Measurements from ENCODE around the gene SLC17A5. TPM values are rescaled to one million over a fixed set of nuclear protein-coding genes. Genes with fewer than 3 reads are reported as not detected.
"Not testable (repeated sequence)": the region's sequence is repeated elsewhere in the genome, so short reads cannot be mapped to it uniquely, and the experiment has no call there.

SLC17A5 gene
- total and polyA plus RNA-seq, 4 donors = 9.1 to 19.3 (median 11.3) TPM

DNA sequence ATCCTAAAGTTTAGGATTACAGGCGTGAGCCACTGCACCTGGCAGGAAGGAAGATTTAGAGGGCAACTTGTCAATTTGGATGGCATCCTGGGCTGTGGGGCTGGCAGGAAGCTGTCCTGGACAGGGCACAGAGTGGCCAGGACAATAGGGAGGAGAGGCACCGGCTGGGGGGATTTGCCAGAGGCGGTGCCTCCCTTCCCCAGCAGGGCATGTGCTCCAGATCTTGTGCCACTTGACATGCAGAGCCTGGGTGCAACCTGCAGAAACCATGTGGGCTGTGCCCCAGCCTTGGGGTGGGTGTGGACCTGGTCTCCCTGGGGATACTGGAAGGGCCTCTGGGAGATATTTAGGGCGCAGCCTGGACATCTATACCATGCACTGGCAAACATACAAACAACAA is 74.4 kb downstream of the SLC17A5 start (continued):
- TF ChIP-seq, protein P1, sequence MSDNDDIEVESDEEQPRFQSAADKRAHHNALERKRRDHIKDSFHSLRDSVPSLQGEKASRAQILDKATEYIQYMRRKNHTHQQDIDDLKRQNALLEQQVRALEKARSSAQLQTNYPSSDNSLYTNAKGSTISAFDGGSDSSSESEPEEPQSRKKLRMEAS (IDR thresholded peaks at IDR 0.05) = no peak

DNA sequence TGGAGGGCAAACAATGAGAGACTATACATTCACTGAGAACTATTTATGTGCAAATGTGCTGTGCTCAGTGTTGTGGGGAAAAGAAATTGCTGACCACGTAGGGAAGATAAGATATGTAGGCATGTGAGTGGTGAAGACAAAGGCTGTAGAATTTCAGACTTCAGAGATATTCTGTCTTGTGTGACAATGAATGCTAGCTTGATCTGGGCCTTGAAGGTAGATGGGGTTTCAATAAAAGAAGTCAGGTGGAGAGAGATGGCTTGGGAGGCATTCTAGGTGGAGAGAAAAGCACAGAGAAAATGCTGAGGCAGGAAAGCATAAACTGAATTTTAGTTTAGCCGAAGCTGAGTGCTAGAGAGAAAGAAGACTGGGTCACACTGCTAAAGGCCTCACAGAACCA is 76.1 kb downstream of the SLC17A5 start:
- TF ChIP-seq CTCF (IDR thresholded peaks at IDR 0.05; ENCODE audit: low read depth, low read length, missing input control) (no peak), JUND (IDR thresholded peaks at IDR 0.05) (no peak), TAF1 (conservative IDR thresholded peaks at IDR 0.05) (no peak), EGR1 (IDR thresholded peaks at IDR 0.05; ENCODE audit: low read depth in 2 of 2) (no peak), RAD21 (IDR thresholded peaks at IDR 0.05) (no peak), HNF4A (conservative IDR thresholded peaks at IDR 0.05) (no peak), GABPA (IDR thresholded peaks at IDR 0.05 in 1 of 2, conservative IDR thresholded peaks at IDR 0.05 in 1 of 2) (no peak), FOXA2 (IDR thresholded peaks at IDR 0.05) (no peak), SP1 (IDR thresholded peaks at IDR 0.05) (no peak), RXRA (IDR thresholded peaks at IDR 0.05) (no peak), NR2F2 (IDR thresholded peaks at IDR 0.05) (no peak), YY1 (IDR thresholded peaks at IDR 0.05) (no peak), FOXA1 (IDR thresholded peaks at IDR 0.05) (no peak), HNF4G (IDR thresholded peaks at IDR 0.05) (no peak)
- TF ChIP-seq, protein P1 (IDR thresholded peaks at IDR 0.05) = no peak
- TF ChIP-seq, protein P2, sequence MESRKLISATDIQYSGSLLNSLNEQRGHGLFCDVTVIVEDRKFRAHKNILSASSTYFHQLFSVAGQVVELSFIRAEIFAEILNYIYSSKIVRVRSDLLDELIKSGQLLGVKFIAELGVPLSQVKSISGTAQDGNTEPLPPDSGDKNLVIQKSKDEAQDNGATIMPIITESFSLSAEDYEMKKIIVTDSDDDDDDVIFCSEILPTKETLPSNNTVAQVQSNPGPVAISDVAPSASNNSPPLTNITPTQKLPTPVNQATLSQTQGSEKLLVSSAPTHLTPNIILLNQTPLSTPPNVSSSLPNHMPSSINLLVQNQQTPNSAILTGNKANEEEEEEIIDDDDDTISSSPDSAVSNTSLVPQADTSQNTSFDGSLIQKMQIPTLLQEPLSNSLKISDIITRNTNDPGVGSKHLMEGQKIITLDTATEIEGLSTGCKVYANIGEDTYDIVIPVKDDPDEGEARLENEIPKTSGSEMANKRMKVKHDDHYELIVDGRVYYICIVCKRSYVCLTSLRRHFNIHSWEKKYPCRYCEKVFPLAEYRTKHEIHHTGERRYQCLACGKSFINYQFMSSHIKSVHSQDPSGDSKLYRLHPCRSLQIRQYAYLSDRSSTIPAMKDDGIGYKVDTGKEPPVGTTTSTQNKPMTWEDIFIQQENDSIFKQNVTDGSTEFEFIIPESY (IDR thresholded peaks at IDR 0.05) = no peak
- TF ChIP-seq, protein P3, sequence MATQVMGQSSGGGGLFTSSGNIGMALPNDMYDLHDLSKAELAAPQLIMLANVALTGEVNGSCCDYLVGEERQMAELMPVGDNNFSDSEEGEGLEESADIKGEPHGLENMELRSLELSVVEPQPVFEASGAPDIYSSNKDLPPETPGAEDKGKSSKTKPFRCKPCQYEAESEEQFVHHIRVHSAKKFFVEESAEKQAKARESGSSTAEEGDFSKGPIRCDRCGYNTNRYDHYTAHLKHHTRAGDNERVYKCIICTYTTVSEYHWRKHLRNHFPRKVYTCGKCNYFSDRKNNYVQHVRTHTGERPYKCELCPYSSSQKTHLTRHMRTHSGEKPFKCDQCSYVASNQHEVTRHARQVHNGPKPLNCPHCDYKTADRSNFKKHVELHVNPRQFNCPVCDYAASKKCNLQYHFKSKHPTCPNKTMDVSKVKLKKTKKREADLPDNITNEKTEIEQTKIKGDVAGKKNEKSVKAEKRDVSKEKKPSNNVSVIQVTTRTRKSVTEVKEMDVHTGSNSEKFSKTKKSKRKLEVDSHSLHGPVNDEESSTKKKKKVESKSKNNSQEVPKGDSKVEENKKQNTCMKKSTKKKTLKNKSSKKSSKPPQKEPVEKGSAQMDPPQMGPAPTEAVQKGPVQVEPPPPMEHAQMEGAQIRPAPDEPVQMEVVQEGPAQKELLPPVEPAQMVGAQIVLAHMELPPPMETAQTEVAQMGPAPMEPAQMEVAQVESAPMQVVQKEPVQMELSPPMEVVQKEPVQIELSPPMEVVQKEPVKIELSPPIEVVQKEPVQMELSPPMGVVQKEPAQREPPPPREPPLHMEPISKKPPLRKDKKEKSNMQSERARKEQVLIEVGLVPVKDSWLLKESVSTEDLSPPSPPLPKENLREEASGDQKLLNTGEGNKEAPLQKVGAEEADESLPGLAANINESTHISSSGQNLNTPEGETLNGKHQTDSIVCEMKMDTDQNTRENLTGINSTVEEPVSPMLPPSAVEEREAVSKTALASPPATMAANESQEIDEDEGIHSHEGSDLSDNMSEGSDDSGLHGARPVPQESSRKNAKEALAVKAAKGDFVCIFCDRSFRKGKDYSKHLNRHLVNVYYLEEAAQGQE (IDR thresholded peaks at IDR 0.05) = no peak
- TF ChIP-seq, protein P4, sequence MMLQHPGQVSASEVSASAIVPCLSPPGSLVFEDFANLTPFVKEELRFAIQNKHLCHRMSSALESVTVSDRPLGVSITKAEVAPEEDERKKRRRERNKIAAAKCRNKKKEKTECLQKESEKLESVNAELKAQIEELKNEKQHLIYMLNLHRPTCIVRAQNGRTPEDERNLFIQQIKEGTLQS (IDR thresholded peaks at IDR 0.05) = no peak
- Histone ChIP-seq H3K27ac (ENCODE audit: low read depth in 1 of 2, low read length in 2 of 2) (no peak overlapping the region), H3K4me3 (ENCODE audit: low read depth in 1 of 3, low read length in 3 of 3) (no peak overlapping the region), H3K36me3 (ENCODE audit: control insufficient read depth in 4 of 4, insufficient read depth in 3 of 4, low read depth in 1 of 4, low read length in 3 of 4) (no peaks in the 10 kb centered on the region), H3K9ac (ENCODE audit: low read depth in 1 of 2, low read length in 2 of 2) (no peak overlapping the region), H3K9me3 (ENCODE audit: control insufficient read depth in 4 of 4, low read length in 3 of 4) (no peaks in the 10 kb centered on the region), H3K27me3 (ENCODE audit: control insufficient read depth in 4 of 4, insufficient read depth in 4 of 4, low read length in 3 of 4) (no peaks in the 10 kb centered on the region), H3K4me1 (ENCODE audit: control insufficient read depth in 4 of 4, insufficient read depth in 4 of 4, low read length in 3 of 4) (peaks cover 8 to 21% (median 18%) of the 10 kb centered on the region in 4 donors)
- 81% methylated on average over 2 of the region's 2 CpGs for WGBS
- DNase-seq (ENCODE audit: low spot score) = no peak

DNA sequence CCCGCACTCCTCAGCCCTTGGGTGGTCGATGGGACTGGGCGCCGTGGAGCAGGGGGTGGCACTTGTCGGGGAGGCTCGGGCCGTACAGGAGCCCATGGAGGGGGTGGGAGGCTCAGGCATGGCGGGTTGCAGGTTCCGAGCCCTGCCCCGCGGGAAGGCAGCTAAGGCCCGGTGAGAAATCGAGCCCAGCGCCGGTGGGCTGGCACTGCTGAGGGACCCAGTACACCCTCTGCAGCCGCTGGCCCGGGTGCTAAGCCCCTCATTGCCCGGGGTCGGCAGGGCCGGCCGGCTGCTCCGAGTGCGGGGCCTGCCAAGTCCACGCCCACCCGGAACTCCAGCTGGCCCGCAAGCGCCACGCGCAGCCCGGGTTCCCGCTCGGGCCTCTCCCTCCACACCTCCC is 81.3 kb downstream of the SLC17A5 start:
- WGBS = 98% methylated on average over 32 of the region's 32 CpGs
- not testable (repeated sequence) for H3K9me3 ChIP-seq (ENCODE audit: control insufficient read depth in 4 of 4, low read length in 3 of 4); H3K4me3 ChIP-seq (ENCODE audit: low read depth in 1 of 3, low read length in 3 of 3); DNase-seq (ENCODE audit: low spot score); H3K27ac ChIP-seq (ENCODE audit: low read depth in 1 of 2, low read length in 2 of 2); H3K27me3 ChIP-seq (ENCODE audit: control insufficient read depth in 4 of 4, insufficient read depth in 4 of 4, low read length in 3 of 4); H3K36me3 ChIP-seq (ENCODE audit: control insufficient read depth in 4 of 4, insufficient read depth in 3 of 4, low read depth in 1 of 4, low read length in 3 of 4); H3K9ac ChIP-seq (ENCODE audit: low read depth in 1 of 2, low read length in 2 of 2)
- H3K4me1 ChIP-seq (ENCODE audit: control insufficient read depth in 4 of 4, insufficient read depth in 4 of 4, low read length in 3 of 4) = peaks cover 0 to 15% (median 2%) of the 10 kb centered on the region in 4 donors

DNA sequence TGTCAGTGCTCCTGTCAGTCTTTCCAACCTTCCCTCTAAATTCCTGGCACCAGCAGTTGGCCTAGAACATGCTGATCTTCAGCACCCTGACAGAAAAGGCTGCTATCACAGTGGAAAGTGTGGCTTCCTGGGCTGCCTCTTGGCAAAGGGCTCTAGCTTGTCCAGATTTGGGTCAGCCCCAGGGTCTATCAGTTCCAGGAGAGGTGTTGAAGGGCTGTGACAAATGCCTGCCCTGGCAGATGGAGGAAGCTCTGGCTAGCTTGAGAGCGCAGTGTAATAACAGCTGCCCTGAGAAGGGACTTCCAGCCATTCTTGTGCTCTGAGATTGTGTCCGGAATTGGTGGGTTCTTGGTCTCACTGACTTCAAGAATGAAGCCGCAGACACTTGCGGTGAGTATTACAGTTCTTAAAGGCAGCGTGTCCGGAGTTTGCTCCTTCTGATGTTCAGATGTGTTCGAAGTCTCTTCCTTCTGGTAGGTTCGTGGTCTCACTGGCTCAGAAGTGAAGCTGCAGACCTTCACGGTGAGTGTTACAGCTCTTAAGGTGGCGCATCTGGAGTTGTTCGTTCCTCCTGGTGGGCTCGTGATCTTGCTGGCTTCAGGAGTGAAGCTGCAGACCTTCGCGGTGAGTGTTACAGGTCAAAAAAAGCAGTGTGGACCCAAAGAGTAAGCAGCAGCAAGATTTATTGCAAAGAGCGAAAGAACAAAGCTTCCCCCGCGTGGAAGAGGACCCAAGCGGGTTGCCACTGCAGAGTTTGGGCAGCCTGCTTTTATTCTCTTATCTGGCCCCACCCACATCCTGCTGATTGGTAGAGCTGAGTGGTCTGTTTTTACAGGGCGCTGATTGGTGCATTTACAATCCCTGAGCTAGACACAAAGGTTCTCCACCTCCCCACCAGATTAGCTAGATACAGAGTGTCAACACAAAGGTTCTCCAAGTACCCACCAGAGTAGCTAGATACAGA is 82.3 kb downstream of the SLC17A5 start:
- not testable (repeated sequence) for H3K4me3 ChIP-seq (ENCODE audit: low read depth in 1 of 3, low read length in 3 of 3); H3K27me3 ChIP-seq (ENCODE audit: control insufficient read depth in 4 of 4, insufficient read depth in 4 of 4, low read length in 3 of 4); H3K9me3 ChIP-seq (ENCODE audit: control insufficient read depth in 4 of 4, low read length in 3 of 4); H3K9ac ChIP-seq (ENCODE audit: low read depth in 1 of 2, low read length in 2 of 2); DNase-seq (ENCODE audit: low spot score); H3K36me3 ChIP-seq (ENCODE audit: control insufficient read depth in 4 of 4, insufficient read depth in 3 of 4, low read depth in 1 of 4, low read length in 3 of 4); H3K27ac ChIP-seq (ENCODE audit: low read depth in 1 of 2, low read length in 2 of 2)
- WGBS = 93% methylated on average over 19 of the region's 19 CpGs
- peaks cover 0 to 21% (median 7%) of the 10 kb centered on the region in 4 donors for H3K4me1 ChIP-seq (ENCODE audit: control insufficient read depth in 4 of 4, insufficient read depth in 4 of 4, low read length in 3 of 4)
